Measurements from ENCODE around the gene SV2C.

DNA sequence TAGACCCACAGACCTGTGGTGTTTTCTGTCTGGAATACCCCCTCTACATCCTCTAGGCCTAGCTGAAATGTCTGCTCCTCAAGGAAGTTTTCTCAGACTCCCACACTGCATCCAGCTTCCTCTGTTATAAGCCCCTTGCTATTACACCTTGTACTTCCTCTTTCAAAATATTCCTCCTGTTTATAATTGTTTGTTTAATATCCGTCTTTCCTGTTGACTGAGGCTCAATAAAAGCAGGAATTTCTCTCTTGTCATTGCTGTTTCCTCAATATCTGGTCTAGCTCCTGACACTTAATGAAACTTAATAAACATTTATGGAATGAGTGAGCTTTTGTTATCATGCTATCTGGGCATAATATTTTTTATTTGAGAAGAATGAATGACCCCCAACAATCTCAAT, 285.8 kb downstream of the SV2C start:
- TF ChIP-seq ZFX (IDR thresholded peaks at IDR 0.05) (no peak), CEBPB (IDR thresholded peaks at IDR 0.05; ENCODE audit: low read depth) (no peak), POLR2AphosphoS5 (IDR thresholded peaks at IDR 0.05; ENCODE audit: low read depth, low read length) (no peak), POLR2A (IDR thresholded peaks at IDR 0.05; ENCODE audit: borderline replicate concordance, extremely low read depth, insufficient read depth, insufficient read length) (no peak), SP1 (IDR thresholded peaks at IDR 0.05; ENCODE audit: low read depth) (no peak), RAD21 (IDR thresholded peaks at IDR 0.05; ENCODE audit: low read depth) (no peak), JUND (IDR thresholded peaks at IDR 0.05) (no peak), EZH2phosphoT487 (IDR thresholded peaks at IDR 0.05; ENCODE audit: borderline replicate concordance) (no peak), TCF7L2 (IDR thresholded peaks at IDR 0.05; ENCODE audit: borderline replicate concordance, extremely low read depth, insufficient read depth, insufficient read length) (no peak)
- TF ChIP-seq, protein P1, sequence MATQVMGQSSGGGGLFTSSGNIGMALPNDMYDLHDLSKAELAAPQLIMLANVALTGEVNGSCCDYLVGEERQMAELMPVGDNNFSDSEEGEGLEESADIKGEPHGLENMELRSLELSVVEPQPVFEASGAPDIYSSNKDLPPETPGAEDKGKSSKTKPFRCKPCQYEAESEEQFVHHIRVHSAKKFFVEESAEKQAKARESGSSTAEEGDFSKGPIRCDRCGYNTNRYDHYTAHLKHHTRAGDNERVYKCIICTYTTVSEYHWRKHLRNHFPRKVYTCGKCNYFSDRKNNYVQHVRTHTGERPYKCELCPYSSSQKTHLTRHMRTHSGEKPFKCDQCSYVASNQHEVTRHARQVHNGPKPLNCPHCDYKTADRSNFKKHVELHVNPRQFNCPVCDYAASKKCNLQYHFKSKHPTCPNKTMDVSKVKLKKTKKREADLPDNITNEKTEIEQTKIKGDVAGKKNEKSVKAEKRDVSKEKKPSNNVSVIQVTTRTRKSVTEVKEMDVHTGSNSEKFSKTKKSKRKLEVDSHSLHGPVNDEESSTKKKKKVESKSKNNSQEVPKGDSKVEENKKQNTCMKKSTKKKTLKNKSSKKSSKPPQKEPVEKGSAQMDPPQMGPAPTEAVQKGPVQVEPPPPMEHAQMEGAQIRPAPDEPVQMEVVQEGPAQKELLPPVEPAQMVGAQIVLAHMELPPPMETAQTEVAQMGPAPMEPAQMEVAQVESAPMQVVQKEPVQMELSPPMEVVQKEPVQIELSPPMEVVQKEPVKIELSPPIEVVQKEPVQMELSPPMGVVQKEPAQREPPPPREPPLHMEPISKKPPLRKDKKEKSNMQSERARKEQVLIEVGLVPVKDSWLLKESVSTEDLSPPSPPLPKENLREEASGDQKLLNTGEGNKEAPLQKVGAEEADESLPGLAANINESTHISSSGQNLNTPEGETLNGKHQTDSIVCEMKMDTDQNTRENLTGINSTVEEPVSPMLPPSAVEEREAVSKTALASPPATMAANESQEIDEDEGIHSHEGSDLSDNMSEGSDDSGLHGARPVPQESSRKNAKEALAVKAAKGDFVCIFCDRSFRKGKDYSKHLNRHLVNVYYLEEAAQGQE (IDR thresholded peaks at IDR 0.05; ENCODE audit: low read depth) = no peak
- TF ChIP-seq, protein P2, sequence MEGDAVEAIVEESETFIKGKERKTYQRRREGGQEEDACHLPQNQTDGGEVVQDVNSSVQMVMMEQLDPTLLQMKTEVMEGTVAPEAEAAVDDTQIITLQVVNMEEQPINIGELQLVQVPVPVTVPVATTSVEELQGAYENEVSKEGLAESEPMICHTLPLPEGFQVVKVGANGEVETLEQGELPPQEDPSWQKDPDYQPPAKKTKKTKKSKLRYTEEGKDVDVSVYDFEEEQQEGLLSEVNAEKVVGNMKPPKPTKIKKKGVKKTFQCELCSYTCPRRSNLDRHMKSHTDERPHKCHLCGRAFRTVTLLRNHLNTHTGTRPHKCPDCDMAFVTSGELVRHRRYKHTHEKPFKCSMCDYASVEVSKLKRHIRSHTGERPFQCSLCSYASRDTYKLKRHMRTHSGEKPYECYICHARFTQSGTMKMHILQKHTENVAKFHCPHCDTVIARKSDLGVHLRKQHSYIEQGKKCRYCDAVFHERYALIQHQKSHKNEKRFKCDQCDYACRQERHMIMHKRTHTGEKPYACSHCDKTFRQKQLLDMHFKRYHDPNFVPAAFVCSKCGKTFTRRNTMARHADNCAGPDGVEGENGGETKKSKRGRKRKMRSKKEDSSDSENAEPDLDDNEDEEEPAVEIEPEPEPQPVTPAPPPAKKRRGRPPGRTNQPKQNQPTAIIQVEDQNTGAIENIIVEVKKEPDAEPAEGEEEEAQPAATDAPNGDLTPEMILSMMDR (IDR thresholded peaks at IDR 0.05 in 2 of 3, conservative IDR thresholded peaks at IDR 0.05 in 1 of 3; ENCODE audit: borderline replicate concordance in 1 of 3, insufficient read depth in 1 of 3, low read depth in 2 of 3, low read length in 2 of 3) = no peak
- TF ChIP-seq, protein P3, sequence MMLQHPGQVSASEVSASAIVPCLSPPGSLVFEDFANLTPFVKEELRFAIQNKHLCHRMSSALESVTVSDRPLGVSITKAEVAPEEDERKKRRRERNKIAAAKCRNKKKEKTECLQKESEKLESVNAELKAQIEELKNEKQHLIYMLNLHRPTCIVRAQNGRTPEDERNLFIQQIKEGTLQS (IDR thresholded peaks at IDR 0.05) = no peak
- TF ChIP-seq, protein P4, sequence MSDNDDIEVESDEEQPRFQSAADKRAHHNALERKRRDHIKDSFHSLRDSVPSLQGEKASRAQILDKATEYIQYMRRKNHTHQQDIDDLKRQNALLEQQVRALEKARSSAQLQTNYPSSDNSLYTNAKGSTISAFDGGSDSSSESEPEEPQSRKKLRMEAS (IDR thresholded peaks at IDR 0.05) = no peak

All from HCT116 (cell line).